Mesenchymal stem cell (in vitro differentiated cells and primary cell): ENCODE measurements around the gene FBXO21.
"Not testable (repeated sequence)": the region's sequence is repeated elsewhere in the genome, so short reads cannot be mapped to it uniquely, and the experiment has no call there.

Source experiments
- DNase-seq: peaks from one replicate; pipeline ENCODE4 v3.0.0-alpha.2; 2013
- H2AFZ ChIP-seq: one replicate; pipeline ENCODE4 v1.6.1; 2013; ENCODE audit warnings: low read depth, mild to moderate bottlenecking, control low read depth, inconsistent platforms, low read length, moderate library complexity
- H2AK5ac ChIP-seq: 2 replicates; pipeline ENCODE4 v1.6.1; 2013; ENCODE audit warnings: low read length, moderate library complexity, mild to moderate bottlenecking, inconsistent platforms; ENCODE audit not compliant: severe bottlenecking
- H2BK120ac ChIP-seq: one replicate; pipeline ENCODE4 v1.6.1; 2013; ENCODE audit warnings: low read depth, mild to moderate bottlenecking, inconsistent platforms, low read length, moderate library complexity
- H2BK12ac ChIP-seq, 2 experiments: one replicate each; pipeline ENCODE4 v1.6.1; 2013; ENCODE audit warnings: inconsistent platforms in 2 of 2, low read length in 2 of 2, mild to moderate bottlenecking in 2 of 2, moderate library complexity in 2 of 2, control low read depth in 1 of 2
- H2BK15ac ChIP-seq: one replicate; pipeline ENCODE4 v1.6.1; 2013; ENCODE audit warnings: mild to moderate bottlenecking, low read depth, inconsistent platforms; ENCODE audit not compliant: poor library complexity, severe bottlenecking
- H2BK5ac ChIP-seq: 2 replicates; pipeline ENCODE4 v1.6.1; 2013; ENCODE audit warnings: low read depth, mild to moderate bottlenecking, low read length, control low read depth, inconsistent platforms; ENCODE audit not compliant: poor library complexity, severe bottlenecking
- H3K14ac ChIP-seq, 2 experiments: one replicate each; pipeline ENCODE4 v1.6.1; 2013; ENCODE audit warnings: inconsistent platforms in 2 of 2, low read length in 2 of 2, control low read depth in 1 of 2, mild to moderate bottlenecking in 1 of 2, moderate library complexity in 1 of 2
- H3K18ac ChIP-seq, 2 experiments: one replicate each; pipeline ENCODE4 v1.6.1; 2013; ENCODE audit warnings: inconsistent platforms in 2 of 2, low read length in 2 of 2, control low read depth in 1 of 2, low read depth in 1 of 2, mild to moderate bottlenecking in 1 of 2
- H3K23ac ChIP-seq, 2 experiments: one replicate each; pipeline ENCODE4 v1.6.1; 2013; ENCODE audit warnings: inconsistent platforms in 2 of 2, low read length in 2 of 2, mild to moderate bottlenecking in 2 of 2, moderate library complexity in 2 of 2, control low read depth in 1 of 2
- H3K27ac ChIP-seq: 2 replicates; pipeline ENCODE4 v1.5.1; 2013; ENCODE audit warnings: mild to moderate bottlenecking, moderate library complexity, low read length, control low read depth, inconsistent platforms; ENCODE audit not compliant: poor library complexity, severe bottlenecking
- H3K27me3 ChIP-seq, 2 experiments: 2 replicates each; pipeline versions ENCODE4 v1.6.1 to v1.7.0; 2013; ENCODE audit warnings: low read length in 2 of 2, mild to moderate bottlenecking in 2 of 2, moderate library complexity in 2 of 2, control low read depth in 1 of 2, inconsistent platforms in 1 of 2; ENCODE audit not compliant: control insufficient read depth in 1 of 2, insufficient read depth in 1 of 2
- H3K36me3 ChIP-seq, 2 experiments: 2 replicates each; pipeline versions ENCODE4 v1.6.1 to v1.7.0; 2013; ENCODE audit warnings: low read length in 2 of 2, control low read depth in 1 of 2, inconsistent platforms in 1 of 2, low read depth in 1 of 2, mild to moderate bottlenecking in 1 of 2; ENCODE audit not compliant: insufficient read depth in 2 of 2, control insufficient read depth in 1 of 2
- H3K4ac ChIP-seq, 2 experiments: one replicate each; pipeline ENCODE4 v1.6.1; 2013; ENCODE audit warnings: inconsistent platforms in 2 of 2, low read length in 2 of 2, mild to moderate bottlenecking in 2 of 2, moderate library complexity in 2 of 2, control low read depth in 1 of 2, low read depth in 1 of 2
- H3K4me1 ChIP-seq: 2 replicates; pipeline ENCODE4 v1.6.1; 2013; ENCODE audit warnings: low read depth, low read length, control low read depth; ENCODE audit not compliant: control insufficient read depth, insufficient read depth
- H3K4me2 ChIP-seq: 2 replicates; pipeline ENCODE4 v1.6.1; 2013; ENCODE audit warnings: low read length, mild to moderate bottlenecking, inconsistent platforms; ENCODE audit not compliant: poor library complexity, severe bottlenecking
- H3K4me3 ChIP-seq, 2 experiments: 2 replicates each; pipeline versions ENCODE4 v1.5.1 to v1.7.0; 2013; ENCODE audit warnings: low read length in 2 of 2, mild to moderate bottlenecking in 2 of 2, control low read depth in 1 of 2, low read depth in 1 of 2; ENCODE audit not compliant: insufficient read depth in 1 of 2
- H3K79me1 ChIP-seq: replicated peaks from 2 replicates; pipeline ENCODE4 v1.6.1; 2013; ENCODE audit warnings: mild to moderate bottlenecking, control low read depth, low read length, inconsistent platforms; ENCODE audit not compliant: poor library complexity, severe bottlenecking
- H3K9ac ChIP-seq: 2 replicates; pipeline ENCODE4 v1.7.0; 2013; ENCODE audit warnings: mild to moderate bottlenecking, low read length, moderate library complexity
- H3K9me3 ChIP-seq: 2 replicates; pipeline ENCODE4 v1.7.0; 2013; ENCODE audit warnings: mild to moderate bottlenecking, low read length; ENCODE audit not compliant: control insufficient read depth
- H4K8ac ChIP-seq: one replicate; pipeline ENCODE4 v1.6.1; 2013; ENCODE audit warnings: inconsistent platforms, mild to moderate bottlenecking, low read length, moderate library complexity
- H4K91ac ChIP-seq: one replicate; pipeline ENCODE4 v1.6.1; 2013; ENCODE audit warnings: mild to moderate bottlenecking, low read length, inconsistent platforms
- WGBS: methylation state at CpG from one replicate; pipeline ENCODE4 v1.1.7; 2013; ENCODE audit warnings: mixed read lengths; 5-methylcytosine and 5-hydroxymethylcytosine counted together

Gene FBXO21

DNA sequence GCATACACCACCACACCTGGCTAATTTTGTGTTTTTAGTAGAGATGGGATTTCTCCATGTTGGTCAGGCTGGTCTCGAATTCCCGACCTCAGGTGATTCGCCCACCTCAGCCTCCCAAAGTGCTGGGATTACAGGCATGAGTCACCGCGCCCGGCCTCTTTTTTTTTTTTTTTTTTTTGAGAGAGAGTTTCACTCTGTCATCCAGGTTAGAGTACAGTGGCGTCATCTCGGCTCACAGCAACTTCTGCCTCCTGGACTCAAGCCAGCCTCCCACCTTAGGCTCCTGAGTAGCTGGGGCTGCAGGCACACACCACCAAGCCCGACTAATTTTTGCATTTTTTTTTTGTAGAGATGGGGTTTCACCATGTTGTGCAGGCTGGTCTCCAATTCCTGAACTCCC lies 4.8 kb upstream of the FBXO21 start:
- not testable (repeated sequence) for H3K27ac ChIP-seq, H3K18ac ChIP-seq
- WGBS: 90% methylated on average over 1 of the region's 9 CpGs

DNA sequence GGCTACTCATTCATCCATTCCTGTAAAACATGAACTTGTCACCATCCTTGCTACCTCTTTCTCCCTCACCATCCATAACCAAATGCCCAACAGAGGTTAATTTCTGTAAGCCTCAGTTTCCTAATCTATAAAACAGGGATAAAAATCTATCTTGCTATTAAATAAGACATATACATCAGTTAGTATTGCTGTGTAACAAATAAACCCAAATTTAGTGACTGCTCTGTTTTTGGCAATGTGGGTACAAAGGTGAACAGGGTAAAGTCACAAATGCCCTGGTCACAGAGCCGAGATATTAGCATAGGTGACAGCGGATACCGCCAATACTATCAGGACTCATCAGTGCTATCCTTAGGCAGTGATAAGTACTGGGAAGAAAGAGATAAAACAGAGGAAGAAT lies 3.6 kb upstream of the FBXO21 start:
- Histone ChIP-seq H3K4me3 (no peak overlapping the region), H3K18ac (no peak overlapping the region), H3K27me3 (peaks cover 11 to 18% of the 10 kb centered on the region in 2 experiments), H3K23ac (no peak overlapping the region), H3K4ac (no peak overlapping the region), H3K9me3 (no peaks in the 10 kb centered on the region), H2BK5ac (no peak overlapping the region), H3K79me1 (peaks cover 4% of the 10 kb centered on the region), H2AFZ (no peak overlapping the region), H4K91ac (no peak overlapping the region), H4K8ac (no peak overlapping the region), H3K4me2 (no peak overlapping the region), H2AK5ac (no peak overlapping the region), H2BK120ac (no peak overlapping the region), H3K14ac (no peak overlapping the region), H2BK15ac (no peak overlapping the region), H3K4me1 (peaks cover 11% of the 10 kb centered on the region), H3K36me3 (no peaks in the 10 kb centered on the region), H3K9ac (no peak overlapping the region), H2BK12ac (no peak overlapping the region), H3K27ac (no peak overlapping the region)
- 80% methylated on average over 1 of the region's 3 CpGs for WGBS
- no peak for DNase-seq

More for the DNA sequence above, 4.8 kb upstream of the FBXO21 start:
- H3K36me3 ChIP-seq, H3K79me1 ChIP-seq, H2BK15ac ChIP-seq, H4K8ac ChIP-seq, H2AK5ac ChIP-seq, H2BK12ac ChIP-seq, H3K14ac ChIP-seq, H2BK120ac ChIP-seq, H3K9ac ChIP-seq, H3K23ac ChIP-seq, H2BK5ac ChIP-seq, DNase-seq, H3K4me1 ChIP-seq, H3K4me2 ChIP-seq, H4K91ac ChIP-seq, H3K4me3 ChIP-seq, H3K4ac ChIP-seq, H3K9me3 ChIP-seq, H2AFZ ChIP-seq: not testable (repeated sequence)
- peaks cover 14 to 18% of the 10 kb centered on the region in 2 experiments for H3K27me3 ChIP-seq

DNA sequence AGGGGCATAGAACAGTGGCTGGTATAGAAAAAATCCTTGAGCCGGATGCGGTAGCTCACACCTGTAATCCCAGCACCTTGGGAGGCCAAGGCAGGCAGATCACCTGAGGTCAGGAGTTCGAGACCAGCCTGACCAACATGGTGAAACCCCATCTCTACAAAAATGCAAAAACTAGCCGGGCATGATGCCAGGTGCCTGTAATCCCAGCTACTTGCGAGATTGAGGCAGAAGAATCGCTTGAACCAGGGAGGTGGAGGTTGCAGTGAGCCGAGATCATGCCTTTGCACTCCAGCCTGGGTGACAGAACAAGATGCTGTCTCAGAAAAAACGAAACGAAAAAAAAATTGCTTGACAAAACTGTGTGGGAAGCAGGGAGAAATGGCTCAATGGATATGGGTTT lies 2.3 kb upstream of the FBXO21 start:
- not testable (repeated sequence) for H3K9me3 ChIP-seq, DNase-seq, H2AK5ac ChIP-seq, H3K4ac ChIP-seq, H3K36me3 ChIP-seq, H3K14ac ChIP-seq, H2BK12ac ChIP-seq, H3K9ac ChIP-seq, H2BK120ac ChIP-seq, H3K23ac ChIP-seq, H3K27ac ChIP-seq, H3K18ac ChIP-seq, H2BK15ac ChIP-seq, H4K91ac ChIP-seq, H3K79me1 ChIP-seq, H3K4me3 ChIP-seq, H2AFZ ChIP-seq, H2BK5ac ChIP-seq, H3K4me2 ChIP-seq, H4K8ac ChIP-seq
- WGBS: 91% methylated on average over 9 of the region's 9 CpGs
- Histone ChIP-seq H3K4me1 (peaks cover 14% of the 10 kb centered on the region), H3K27me3 (peaks cover 8 to 15% of the 10 kb centered on the region in 2 experiments)

DNA sequence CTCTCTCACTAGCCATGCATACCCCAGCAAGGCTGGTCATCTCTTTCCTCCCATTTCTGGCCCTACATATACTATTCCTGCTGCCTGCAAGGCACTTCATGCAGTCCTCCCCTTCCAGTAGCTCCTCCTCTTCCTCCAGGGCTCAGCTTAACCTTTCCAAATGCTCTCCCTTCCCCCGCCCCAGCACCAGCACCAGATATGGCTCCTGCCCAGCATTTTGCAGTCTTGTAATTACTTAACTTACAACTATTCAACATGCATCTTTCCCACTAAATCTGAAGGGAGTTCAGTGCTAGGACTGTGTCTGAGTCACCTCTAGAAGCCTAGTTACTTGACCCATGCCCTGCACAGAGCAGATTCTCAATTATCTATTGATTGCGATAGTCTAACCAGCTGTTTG lies 1.8 kb upstream of the FBXO21 start:
- no peak overlapping the region for H2BK12ac ChIP-seq
- no peaks in the 10 kb centered on the region for H3K9me3 ChIP-seq
- no peak overlapping the region for H2BK5ac ChIP-seq
- H2AK5ac ChIP-seq: no peak overlapping the region
- H3K4me2 ChIP-seq: no peak overlapping the region
- H3K79me1 ChIP-seq: peaks cover 9% of the 10 kb centered on the region
- no peak overlapping the region for H4K91ac ChIP-seq
- peaks cover 12% of the 10 kb centered on the region for H3K4me1 ChIP-seq
- H3K27ac ChIP-seq: no peak overlapping the region
- H3K14ac ChIP-seq: no peak overlapping the region
- H3K4me3 ChIP-seq: no peak overlapping the region
- no peak overlapping the region for H3K4ac ChIP-seq
- H2AFZ ChIP-seq: no peak overlapping the region
- H3K27me3 ChIP-seq: peaks cover 3 to 15% of the 10 kb centered on the region in 2 experiments
- no peak overlapping the region for H3K23ac ChIP-seq
- H3K9ac ChIP-seq: no peak overlapping the region
- no peak overlapping the region for H4K8ac ChIP-seq
- no peaks in the 10 kb centered on the region for H3K36me3 ChIP-seq
- 81% methylated on average over 1 of the region's 2 CpGs for WGBS
- no peak overlapping the region for H2BK120ac ChIP-seq
- H3K18ac ChIP-seq: no peak overlapping the region
- H2BK15ac ChIP-seq: no peak overlapping the region
- no peak for DNase-seq
